ENCODE data around the gene VMO1. TPM values are rescaled to one million over a fixed set of nuclear protein-coding genes. Genes with fewer than 3 reads are reported as not detected.

Gene VMO1
- polyA plus RNA-seq, 1 donor (not counting 4 experiments of a cell fraction or from before 2014, with no cell fraction given) = 0.14 TPM

GRCh38 chr17:4740584-4740983 is 45.6 kb downstream of the VMO1 start:
- Histone ChIP-seq H2AFZ (ENCODE audit: control insufficient read depth, low read length) (no peak overlapping the region), H3K9ac (ENCODE audit: control insufficient read depth, extremely low read depth, insufficient read depth, low read length) (no peak overlapping the region), H3K36me3 (ENCODE audit: control insufficient read depth in 2 of 2, extremely low read depth in 1 of 2, insufficient read depth in 2 of 2, low read length in 2 of 2) (no peaks in the 10 kb centered on the region), H3K4me2 (ENCODE audit: control insufficient read depth, extremely low read depth, insufficient read depth, low read depth, low read length) (no peak overlapping the region), H4K20me1 (ENCODE audit: control insufficient read depth, extremely low read depth, insufficient read depth, low read length) (no peaks in the 10 kb centered on the region), H3K27ac (ENCODE audit: control insufficient read depth, insufficient read depth, low read length) (no peak overlapping the region), H3K27me3 (ENCODE audit: control insufficient read depth, extremely low read depth, insufficient read depth, low read length) (peaks cover 20% of the 10 kb centered on the region), H3K4me3 (ENCODE audit: control insufficient read depth in 2 of 3, extremely low read depth in 1 of 3, insufficient read depth in 2 of 3, low read depth in 1 of 3, low read length in 3 of 3) (no peak overlapping the region), H3K79me2 (ENCODE audit: control insufficient read depth, insufficient read depth, low read length) (no peaks in the 10 kb centered on the region), H3K9me1 (ENCODE audit: control insufficient read depth, extremely low read depth, insufficient read depth, low read length) (peaks cover 2% of the 10 kb centered on the region), H3K4me1 (ENCODE audit: control insufficient read depth, extremely low read depth, insufficient read depth, low read length) (peaks cover 14% of the 10 kb centered on the region), H3K9me3 (ENCODE audit: control insufficient read depth, low read depth, low read length) (no peaks in the 10 kb centered on the region)
- no peak for DNase-seq (ENCODE audit: low read depth, low spot score)
- dilution Hi-C loops (cut with MboI; ENCODE audit: extremely low pct_ligation_motif_present, low sequenced_read_pairs) = no loop called here
- no peak for FAIRE-seq
- no peak for TF ChIP-seq CTCF (optimal IDR thresholded peaks at IDR 0.05 in 1 of 3, IDR thresholded peaks at IDR 0.05 in 1 of 3, conservative IDR thresholded peaks at IDR 0.05 in 1 of 3; ENCODE audit: extremely low read depth in 1 of 3, insufficient read depth in 2 of 3, low read length in 3 of 3)

DNA sequence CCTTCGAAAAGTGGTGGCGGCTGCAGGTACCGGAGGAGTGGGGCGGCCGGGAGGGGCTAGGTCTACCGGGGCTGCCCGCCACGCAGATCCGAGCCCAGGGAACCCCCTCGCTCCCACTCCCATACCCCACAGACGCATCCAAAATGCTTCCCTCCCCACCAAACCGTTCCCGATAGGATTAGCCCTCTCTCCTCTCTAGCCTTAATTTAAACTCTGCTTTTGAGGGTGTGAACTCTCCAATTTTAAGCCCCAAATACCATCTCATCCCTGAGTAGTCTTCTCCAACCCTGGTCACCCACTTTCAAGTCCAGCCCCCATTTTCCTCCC is 46.2 kb downstream of the VMO1 start:
- Histone ChIP-seq H3K9me3 (ENCODE audit: control insufficient read depth, low read depth, low read length) (no peaks in the 10 kb centered on the region), H3K4me1 (ENCODE audit: control insufficient read depth, extremely low read depth, insufficient read depth, low read length) (peaks cover 14% of the 10 kb centered on the region), H3K36me3 (ENCODE audit: control insufficient read depth in 2 of 2, extremely low read depth in 1 of 2, insufficient read depth in 2 of 2, low read length in 2 of 2) (no peaks in the 10 kb centered on the region), H3K27ac (ENCODE audit: control insufficient read depth, insufficient read depth, low read length) (no peak overlapping the region), H3K4me3 (ENCODE audit: control insufficient read depth in 2 of 3, extremely low read depth in 1 of 3, insufficient read depth in 2 of 3, low read depth in 1 of 3, low read length in 3 of 3) (peak overlapping the region; percentile 61 to 76 (median 74)), H3K27me3 (ENCODE audit: control insufficient read depth, extremely low read depth, insufficient read depth, low read length) (peaks cover 17% of the 10 kb centered on the region), H3K4me2 (ENCODE audit: control insufficient read depth, extremely low read depth, insufficient read depth, low read depth, low read length) (peak overlapping the region; percentile 96), H2AFZ (ENCODE audit: control insufficient read depth, low read length) (peak overlapping the region; percentile 27), H3K9ac (ENCODE audit: control insufficient read depth, extremely low read depth, insufficient read depth, low read length) (peak overlapping the region; percentile 76), H3K79me2 (ENCODE audit: control insufficient read depth, insufficient read depth, low read length) (no peaks in the 10 kb centered on the region), H4K20me1 (ENCODE audit: control insufficient read depth, extremely low read depth, insufficient read depth, low read length) (no peaks in the 10 kb centered on the region), H3K9me1 (ENCODE audit: control insufficient read depth, extremely low read depth, insufficient read depth, low read length) (peaks cover 2% of the 10 kb centered on the region)
- dilution Hi-C loops (cut with MboI; ENCODE audit: extremely low pct_ligation_motif_present, low sequenced_read_pairs) = no loop called here
- no peak for FAIRE-seq
- TF ChIP-seq EZH2 (IDR thresholded peaks at IDR 0.05; ENCODE audit: low read length) (no peak), CTCF (optimal IDR thresholded peaks at IDR 0.05 in 1 of 3, IDR thresholded peaks at IDR 0.05 in 1 of 3, conservative IDR thresholded peaks at IDR 0.05 in 1 of 3; ENCODE audit: extremely low read depth in 1 of 3, insufficient read depth in 2 of 3, low read length in 3 of 3) (no peak)
- no peak for DNase-seq (ENCODE audit: low read depth, low spot score)

Measured in keratinocyte (primary cell).